ENCODE results near the gene PLXDC2. TPM values are rescaled to one million over a fixed set of nuclear protein-coding genes. Genes with fewer than 3 reads are reported as not detected.
"Not testable (repeated sequence)": the region's sequence is repeated elsewhere in the genome, so short reads cannot be mapped to it uniquely, and the experiment has no call there.

PLXDC2 gene
- total RNA-seq, 2 experiments from 2014 or later = not detected

- DNase-seq (no peak), ATAC-seq (no peak)
- intact Hi-C loops (cut with micrococcal nuclease) = no loop called here
- ChIA-PET CTCF (no interaction called here), POLR2A (no interaction called here)
- no peak overlapping the region for H3K27ac Mint-ChIP-seq
- H3K36me3 Mint-ChIP-seq (ENCODE audit: low read depth) = no peaks in the 10 kb centered on the region
- TF ChIP-seq CTCF (IDR thresholded peaks at IDR 0.05) = no peak
- no peak overlapping the region for H3K4me3 Mint-ChIP-seq
- no peaks in the 10 kb centered on the region for H3K4me1 Mint-ChIP-seq (ENCODE audit: low read depth)
- H3K27me3 Mint-ChIP-seq = no peaks in the 10 kb centered on the region
- H3K9me3 Mint-ChIP-seq = peaks cover 4% of the 10 kb centered on the region
These were observed 368.9 kb downstream of the PLXDC2 start for GRCh38 chr10:20185116-20185515.

- H3K9me3 Mint-ChIP-seq; ATAC-seq; H3K4me3 Mint-ChIP-seq; H3K27ac Mint-ChIP-seq; intact Hi-C loops (cut with micrococcal nuclease); POLR2A ChIA-PET; CTCF ChIA-PET; DNase-seq; H3K36me3 Mint-ChIP-seq (ENCODE audit: low read depth); H3K27me3 Mint-ChIP-seq; H3K4me1 Mint-ChIP-seq (ENCODE audit: low read depth): not testable (repeated sequence)
These were observed 375.2 kb downstream of the PLXDC2 start for GRCh38 chr10:20191392-20191791.

- Mint-ChIP-seq H3K27ac (no peak overlapping the region), H3K36me3 (ENCODE audit: low read depth) (no peaks in the 10 kb centered on the region), H3K9me3 (no peaks in the 10 kb centered on the region), H3K27me3 (no peaks in the 10 kb centered on the region), H3K4me1 (ENCODE audit: low read depth) (no peaks in the 10 kb centered on the region), H3K4me3 (no peak overlapping the region)
- DNase-seq (no peak), ATAC-seq (no peak)
- intact Hi-C loops (cut with micrococcal nuclease) = no loop called here
- ChIA-PET CTCF (no interaction called here), POLR2A (no interaction called here)
- no peak for TF ChIP-seq CTCF (IDR thresholded peaks at IDR 0.05)
These were observed 378.8 kb downstream of the PLXDC2 start for GRCh38 chr10:20195076-20195475.

GRCh38 chr10:20200758-20201157 lies 384.5 kb downstream of the PLXDC2 start:
- Mint-ChIP-seq H3K4me1 (ENCODE audit: low read depth) (no peaks in the 10 kb centered on the region), H3K36me3 (ENCODE audit: low read depth) (no peaks in the 10 kb centered on the region), H3K27me3 (no peaks in the 10 kb centered on the region), H3K4me3 (no peak overlapping the region), H3K9me3 (no peaks in the 10 kb centered on the region), H3K27ac (no peak overlapping the region)
- ATAC-seq (no peak), DNase-seq (no peak)
- ChIA-PET POLR2A (no interaction called here), CTCF (no interaction called here)
- no peak for TF ChIP-seq CTCF (IDR thresholded peaks at IDR 0.05)
- intact Hi-C loops (cut with micrococcal nuclease) = no loop called here

GRCh38 chr10:20202337-20202736 lies 386.1 kb downstream of the PLXDC2 start:
- no peak overlapping the region for H3K4me3 Mint-ChIP-seq

More at GRCh38 chr10:20202337-20202736, 386.1 kb downstream of the PLXDC2 start:
- intact Hi-C loops (cut with micrococcal nuclease) = no loop called here
- ChIA-PET CTCF (no interaction called here), POLR2A (no interaction called here)
- H3K27ac Mint-ChIP-seq = no peak overlapping the region
- DNase-seq = no peak
- no peaks in the 10 kb centered on the region for H3K4me1 Mint-ChIP-seq (ENCODE audit: low read depth)
- ATAC-seq = no peak
- H3K27me3 Mint-ChIP-seq = no peaks in the 10 kb centered on the region
- no peaks in the 10 kb centered on the region for H3K36me3 Mint-ChIP-seq (ENCODE audit: low read depth)
- TF ChIP-seq CTCF (IDR thresholded peaks at IDR 0.05) = no peak
- H3K9me3 Mint-ChIP-seq = no peaks in the 10 kb centered on the region
